ENCODE measurements around the gene TCF7L2.

The TCF7L2 gene

DNA sequence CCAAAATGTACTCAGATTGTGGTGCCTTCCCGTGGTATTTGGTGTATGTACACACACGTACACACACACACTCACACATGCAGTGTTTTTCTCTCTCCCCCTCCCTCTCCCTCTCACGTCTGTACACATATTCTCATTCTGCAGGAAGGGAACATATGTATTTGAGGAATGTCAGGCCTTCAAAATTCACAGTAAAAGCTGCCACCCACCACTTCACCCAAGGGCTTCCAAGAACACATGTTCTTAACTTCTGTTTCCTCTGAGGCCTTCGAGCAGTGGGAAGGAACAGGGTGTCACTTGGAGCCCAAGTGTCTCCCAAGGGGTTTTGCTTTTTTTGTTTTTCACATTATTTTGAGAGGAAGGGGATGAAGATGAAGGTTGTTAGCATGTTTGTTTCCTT is 198.9 kb downstream of the TCF7L2 start:
- no peaks in the 10 kb centered on the region for H3K27me3 ChIP-seq (ENCODE audit: insufficient read depth, poor library complexity, severe bottlenecking)
- no peak for DNase-seq (ENCODE audit: low read depth in 1 of 2, low spot score in 1 of 2)
- TF ChIP-seq, protein P1, sequence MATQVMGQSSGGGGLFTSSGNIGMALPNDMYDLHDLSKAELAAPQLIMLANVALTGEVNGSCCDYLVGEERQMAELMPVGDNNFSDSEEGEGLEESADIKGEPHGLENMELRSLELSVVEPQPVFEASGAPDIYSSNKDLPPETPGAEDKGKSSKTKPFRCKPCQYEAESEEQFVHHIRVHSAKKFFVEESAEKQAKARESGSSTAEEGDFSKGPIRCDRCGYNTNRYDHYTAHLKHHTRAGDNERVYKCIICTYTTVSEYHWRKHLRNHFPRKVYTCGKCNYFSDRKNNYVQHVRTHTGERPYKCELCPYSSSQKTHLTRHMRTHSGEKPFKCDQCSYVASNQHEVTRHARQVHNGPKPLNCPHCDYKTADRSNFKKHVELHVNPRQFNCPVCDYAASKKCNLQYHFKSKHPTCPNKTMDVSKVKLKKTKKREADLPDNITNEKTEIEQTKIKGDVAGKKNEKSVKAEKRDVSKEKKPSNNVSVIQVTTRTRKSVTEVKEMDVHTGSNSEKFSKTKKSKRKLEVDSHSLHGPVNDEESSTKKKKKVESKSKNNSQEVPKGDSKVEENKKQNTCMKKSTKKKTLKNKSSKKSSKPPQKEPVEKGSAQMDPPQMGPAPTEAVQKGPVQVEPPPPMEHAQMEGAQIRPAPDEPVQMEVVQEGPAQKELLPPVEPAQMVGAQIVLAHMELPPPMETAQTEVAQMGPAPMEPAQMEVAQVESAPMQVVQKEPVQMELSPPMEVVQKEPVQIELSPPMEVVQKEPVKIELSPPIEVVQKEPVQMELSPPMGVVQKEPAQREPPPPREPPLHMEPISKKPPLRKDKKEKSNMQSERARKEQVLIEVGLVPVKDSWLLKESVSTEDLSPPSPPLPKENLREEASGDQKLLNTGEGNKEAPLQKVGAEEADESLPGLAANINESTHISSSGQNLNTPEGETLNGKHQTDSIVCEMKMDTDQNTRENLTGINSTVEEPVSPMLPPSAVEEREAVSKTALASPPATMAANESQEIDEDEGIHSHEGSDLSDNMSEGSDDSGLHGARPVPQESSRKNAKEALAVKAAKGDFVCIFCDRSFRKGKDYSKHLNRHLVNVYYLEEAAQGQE (IDR thresholded peaks at IDR 0.05; ENCODE audit: insufficient replicate concordance, low read depth): no peak
- TF ChIP-seq, protein P2, sequence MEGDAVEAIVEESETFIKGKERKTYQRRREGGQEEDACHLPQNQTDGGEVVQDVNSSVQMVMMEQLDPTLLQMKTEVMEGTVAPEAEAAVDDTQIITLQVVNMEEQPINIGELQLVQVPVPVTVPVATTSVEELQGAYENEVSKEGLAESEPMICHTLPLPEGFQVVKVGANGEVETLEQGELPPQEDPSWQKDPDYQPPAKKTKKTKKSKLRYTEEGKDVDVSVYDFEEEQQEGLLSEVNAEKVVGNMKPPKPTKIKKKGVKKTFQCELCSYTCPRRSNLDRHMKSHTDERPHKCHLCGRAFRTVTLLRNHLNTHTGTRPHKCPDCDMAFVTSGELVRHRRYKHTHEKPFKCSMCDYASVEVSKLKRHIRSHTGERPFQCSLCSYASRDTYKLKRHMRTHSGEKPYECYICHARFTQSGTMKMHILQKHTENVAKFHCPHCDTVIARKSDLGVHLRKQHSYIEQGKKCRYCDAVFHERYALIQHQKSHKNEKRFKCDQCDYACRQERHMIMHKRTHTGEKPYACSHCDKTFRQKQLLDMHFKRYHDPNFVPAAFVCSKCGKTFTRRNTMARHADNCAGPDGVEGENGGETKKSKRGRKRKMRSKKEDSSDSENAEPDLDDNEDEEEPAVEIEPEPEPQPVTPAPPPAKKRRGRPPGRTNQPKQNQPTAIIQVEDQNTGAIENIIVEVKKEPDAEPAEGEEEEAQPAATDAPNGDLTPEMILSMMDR (IDR thresholded peaks at IDR 0.05; ENCODE audit: insufficient read depth, low read length): no peak
- TF ChIP-seq POLR2AphosphoS5 (IDR thresholded peaks at IDR 0.05; ENCODE audit: low read depth) (no peak), GABPA (IDR thresholded peaks at IDR 0.05; ENCODE audit: low read depth) (no peak), SPI1 (IDR thresholded peaks at IDR 0.05; ENCODE audit: borderline replicate concordance, low read depth) (no peak)
- no peak overlapping the region for H3K27ac ChIP-seq (replicated peaks)
- H3K4me3 ChIP-seq (replicated peaks; ENCODE audit: insufficient read depth, low read length): no peak overlapping the region

DNA sequence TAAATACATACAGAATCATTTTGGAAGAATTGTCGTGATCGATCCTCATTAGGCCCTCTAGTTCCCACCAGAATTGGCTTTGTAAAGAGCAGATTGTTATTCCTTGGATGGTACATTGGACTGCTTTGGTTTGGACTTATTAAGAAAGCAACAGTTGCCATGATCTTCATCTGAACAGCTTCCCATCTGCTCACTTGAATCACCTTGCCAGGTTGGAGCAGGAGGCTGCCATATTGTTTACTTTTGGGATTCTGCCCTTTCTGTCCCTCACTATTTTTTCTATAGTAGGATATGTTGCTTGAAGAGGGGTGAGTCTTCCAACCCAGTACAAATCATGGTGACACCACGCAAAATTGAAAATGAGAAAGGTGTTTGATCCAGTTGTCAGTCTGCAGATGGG is 199.6 kb downstream of the TCF7L2 start:
- H3K27ac ChIP-seq (replicated peaks): no peak overlapping the region

DNA sequence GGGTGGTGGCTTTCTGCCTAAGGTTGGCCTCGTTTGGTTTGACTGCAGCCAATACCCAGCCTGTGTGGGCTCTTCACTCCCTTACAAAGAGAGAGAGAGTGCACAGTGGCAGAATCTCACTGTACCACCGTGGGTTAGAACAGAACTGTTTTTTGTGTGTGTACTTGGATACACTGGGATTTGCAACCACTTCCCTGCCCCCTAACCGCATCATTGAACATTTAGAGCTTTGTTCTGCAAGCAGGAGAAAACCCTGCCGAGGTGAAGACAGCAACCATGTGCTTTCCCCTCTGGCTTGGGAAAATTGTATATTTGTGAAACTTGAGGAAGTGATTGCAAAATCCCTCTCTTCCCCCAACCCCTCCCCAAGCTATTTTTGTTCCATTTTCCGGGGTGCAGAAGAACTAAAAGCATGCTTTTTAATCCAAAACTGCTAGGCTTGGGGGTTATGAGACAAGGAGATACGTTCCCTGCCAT is 201.2 kb downstream of the TCF7L2 start:
- DNase-seq (ENCODE audit: low read depth in 1 of 2, low spot score in 1 of 2): peak; percentile 43 to 55
- H3K4me3 ChIP-seq (replicated peaks; ENCODE audit: insufficient read depth, low read length): no peak overlapping the region
- no peak for TF ChIP-seq SPI1 (IDR thresholded peaks at IDR 0.05; ENCODE audit: borderline replicate concordance, low read depth)
- no peak for TF ChIP-seq GABPA (IDR thresholded peaks at IDR 0.05; ENCODE audit: low read depth)
- no peak for TF ChIP-seq POLR2AphosphoS5 (IDR thresholded peaks at IDR 0.05; ENCODE audit: low read depth)
- TF ChIP-seq, protein P1 (IDR thresholded peaks at IDR 0.05; ENCODE audit: insufficient replicate concordance, low read depth): no peak
- TF ChIP-seq, protein P2 (IDR thresholded peaks at IDR 0.05; ENCODE audit: insufficient read depth, low read length): no peak
- no peaks in the 10 kb centered on the region for H3K27me3 ChIP-seq (ENCODE audit: insufficient read depth, poor library complexity, severe bottlenecking)
- no peak overlapping the region for H3K27ac ChIP-seq (replicated peaks)

More for the DNA sequence above, 199.6 kb downstream of the TCF7L2 start:
- DNase-seq (ENCODE audit: low read depth in 1 of 2, low spot score in 1 of 2): no peak
- no peaks in the 10 kb centered on the region for H3K27me3 ChIP-seq (ENCODE audit: insufficient read depth, poor library complexity, severe bottlenecking)
- H3K4me3 ChIP-seq (replicated peaks; ENCODE audit: insufficient read depth, low read length): no peak overlapping the region
- TF ChIP-seq, protein P2 (IDR thresholded peaks at IDR 0.05; ENCODE audit: insufficient read depth, low read length): no peak
- TF ChIP-seq, protein P1 (IDR thresholded peaks at IDR 0.05; ENCODE audit: insufficient replicate concordance, low read depth): no peak
- TF ChIP-seq SPI1 (IDR thresholded peaks at IDR 0.05; ENCODE audit: borderline replicate concordance, low read depth): no peak
- TF ChIP-seq POLR2AphosphoS5 (IDR thresholded peaks at IDR 0.05; ENCODE audit: low read depth): no peak
- no peak for TF ChIP-seq GABPA (IDR thresholded peaks at IDR 0.05; ENCODE audit: low read depth)
